22Rv1 (cell line): ENCODE data around the gene SCUBE3.

Source experiments
- ZFX ChIP-seq: fragments of 450-650 bp; IDR thresholded peaks from 2 replicates; pipeline ENCODE4 v1.6.1; 2017; ENCODE audit warnings: antibody characterized with exemption, borderline replicate concordance
- TF ChIP-seq, protein P1 (sequence below): fragments of 450-650 bp; IDR thresholded peaks from 2 replicates; pipeline ENCODE4 v1.5.1; 2017; ENCODE audit warnings: mild to moderate bottlenecking

DNA sequence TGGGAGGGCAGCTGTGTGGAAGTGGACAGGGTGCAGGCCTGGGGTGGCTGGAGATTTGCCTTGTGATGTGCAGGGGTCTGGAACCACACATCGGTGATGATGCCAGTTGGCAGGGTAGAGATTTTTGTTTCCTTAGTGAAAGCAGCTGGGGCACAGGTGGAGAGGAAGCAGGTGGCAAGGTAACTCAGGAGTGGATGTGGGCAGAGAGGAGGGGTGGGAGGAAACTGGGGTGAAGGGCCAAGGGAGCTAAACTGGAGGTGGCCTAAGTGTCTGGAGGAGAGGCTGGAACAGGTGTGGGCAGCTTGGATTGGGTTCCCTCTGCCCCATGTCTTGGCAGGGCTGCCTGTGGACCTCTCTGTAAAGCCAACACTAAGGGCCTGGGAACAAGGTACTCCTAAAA is 4.7 kb upstream of the SCUBE3 start:
- TF ChIP-seq, protein P1, sequence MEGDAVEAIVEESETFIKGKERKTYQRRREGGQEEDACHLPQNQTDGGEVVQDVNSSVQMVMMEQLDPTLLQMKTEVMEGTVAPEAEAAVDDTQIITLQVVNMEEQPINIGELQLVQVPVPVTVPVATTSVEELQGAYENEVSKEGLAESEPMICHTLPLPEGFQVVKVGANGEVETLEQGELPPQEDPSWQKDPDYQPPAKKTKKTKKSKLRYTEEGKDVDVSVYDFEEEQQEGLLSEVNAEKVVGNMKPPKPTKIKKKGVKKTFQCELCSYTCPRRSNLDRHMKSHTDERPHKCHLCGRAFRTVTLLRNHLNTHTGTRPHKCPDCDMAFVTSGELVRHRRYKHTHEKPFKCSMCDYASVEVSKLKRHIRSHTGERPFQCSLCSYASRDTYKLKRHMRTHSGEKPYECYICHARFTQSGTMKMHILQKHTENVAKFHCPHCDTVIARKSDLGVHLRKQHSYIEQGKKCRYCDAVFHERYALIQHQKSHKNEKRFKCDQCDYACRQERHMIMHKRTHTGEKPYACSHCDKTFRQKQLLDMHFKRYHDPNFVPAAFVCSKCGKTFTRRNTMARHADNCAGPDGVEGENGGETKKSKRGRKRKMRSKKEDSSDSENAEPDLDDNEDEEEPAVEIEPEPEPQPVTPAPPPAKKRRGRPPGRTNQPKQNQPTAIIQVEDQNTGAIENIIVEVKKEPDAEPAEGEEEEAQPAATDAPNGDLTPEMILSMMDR, result no peak
- no peak for TF ChIP-seq ZFX
